Progenitor cell of endocrine pancreas (in vitro differentiated cells): Measurements from ENCODE around the gene ANG. TPM values are rescaled to one million over a fixed set of nuclear protein-coding genes. Genes with fewer than 3 reads are reported as not detected.

Source experiments
- DNase-seq: peaks from one replicate; pipeline ENCODE4 v3.0.0; 2021; ENCODE audit warnings: low spot score; ENCODE audit not compliant: unreplicated experiment
- H3K27ac Mint-ChIP-seq: 2 replicates; pipeline ENCODE4 v1.8.0; 2021; ENCODE audit warnings: mild to moderate bottlenecking, moderate library complexity, mixed read lengths
- H3K27me3 Mint-ChIP-seq: 2 replicates; pipeline ENCODE4 v1.8.0; 2021; ENCODE audit warnings: mixed read lengths
- H3K36me3 Mint-ChIP-seq: 2 replicates; pipeline ENCODE4 v1.8.0; 2022; ENCODE audit warnings: mixed read lengths; ENCODE audit not compliant: insufficient read depth
- H3K4me1 Mint-ChIP-seq: 2 replicates; pipeline ENCODE4 v1.8.0; 2021; ENCODE audit warnings: low read depth, mixed read lengths
- H3K4me3 Mint-ChIP-seq: 2 replicates; pipeline ENCODE4 v1.8.0; 2021; ENCODE audit warnings: low read depth, mild to moderate bottlenecking, moderate library complexity, mixed read lengths
- H3K9me3 Mint-ChIP-seq: 2 replicates; pipeline ENCODE4 v1.8.0; 2021; ENCODE audit warnings: low read depth, mixed read lengths
- total RNA-seq: library from RNA; stranded (reverse); gene quantifications from 2 replicates; pipeline ENCODE4 v1.2.1, GENCODE V29; 2021
- TF ChIP-seq, protein P1 (sequence below): fragments of 200-600 bp; sonication (generic); IDR thresholded peaks from one replicate; pipeline ENCODE4 v1.5.0; 2021; ENCODE audit warnings: antibody characterized with exemption, mild to moderate bottlenecking; ENCODE audit not compliant: unreplicated experiment

Gene ANG
- total RNA-seq, 1 donor from 2014 or later = 8.0 TPM

DNA sequence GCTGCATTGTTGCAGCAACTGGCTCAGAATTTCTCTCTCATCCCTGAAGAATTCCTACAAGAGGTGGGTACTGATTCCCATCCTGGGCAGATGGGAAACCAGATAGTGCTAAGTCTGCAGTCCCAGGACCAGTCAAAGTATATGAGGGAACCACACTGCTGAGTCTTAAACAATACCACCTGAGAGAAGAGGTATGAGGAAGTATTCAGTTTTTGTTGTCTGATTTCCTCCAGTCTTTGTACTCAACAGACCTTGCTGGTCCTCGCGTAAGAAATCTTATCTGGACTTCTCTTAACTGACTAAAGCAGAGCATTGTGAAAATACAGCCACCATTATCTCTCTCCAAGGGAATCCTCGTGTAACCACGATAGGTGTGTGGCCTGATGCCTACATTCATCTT is 53.6 kb downstream of the ANG start:
- Mint-ChIP-seq H3K4me1 (no peaks in the 10 kb centered on the region), H3K27ac (no peak overlapping the region), H3K4me3 (no peak overlapping the region), H3K9me3 (no peaks in the 10 kb centered on the region), H3K36me3 (no peaks in the 10 kb centered on the region), H3K27me3 (no peaks in the 10 kb centered on the region)
- no peak for DNase-seq
- TF ChIP-seq, protein P1, sequence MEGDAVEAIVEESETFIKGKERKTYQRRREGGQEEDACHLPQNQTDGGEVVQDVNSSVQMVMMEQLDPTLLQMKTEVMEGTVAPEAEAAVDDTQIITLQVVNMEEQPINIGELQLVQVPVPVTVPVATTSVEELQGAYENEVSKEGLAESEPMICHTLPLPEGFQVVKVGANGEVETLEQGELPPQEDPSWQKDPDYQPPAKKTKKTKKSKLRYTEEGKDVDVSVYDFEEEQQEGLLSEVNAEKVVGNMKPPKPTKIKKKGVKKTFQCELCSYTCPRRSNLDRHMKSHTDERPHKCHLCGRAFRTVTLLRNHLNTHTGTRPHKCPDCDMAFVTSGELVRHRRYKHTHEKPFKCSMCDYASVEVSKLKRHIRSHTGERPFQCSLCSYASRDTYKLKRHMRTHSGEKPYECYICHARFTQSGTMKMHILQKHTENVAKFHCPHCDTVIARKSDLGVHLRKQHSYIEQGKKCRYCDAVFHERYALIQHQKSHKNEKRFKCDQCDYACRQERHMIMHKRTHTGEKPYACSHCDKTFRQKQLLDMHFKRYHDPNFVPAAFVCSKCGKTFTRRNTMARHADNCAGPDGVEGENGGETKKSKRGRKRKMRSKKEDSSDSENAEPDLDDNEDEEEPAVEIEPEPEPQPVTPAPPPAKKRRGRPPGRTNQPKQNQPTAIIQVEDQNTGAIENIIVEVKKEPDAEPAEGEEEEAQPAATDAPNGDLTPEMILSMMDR = no peak

DNA sequence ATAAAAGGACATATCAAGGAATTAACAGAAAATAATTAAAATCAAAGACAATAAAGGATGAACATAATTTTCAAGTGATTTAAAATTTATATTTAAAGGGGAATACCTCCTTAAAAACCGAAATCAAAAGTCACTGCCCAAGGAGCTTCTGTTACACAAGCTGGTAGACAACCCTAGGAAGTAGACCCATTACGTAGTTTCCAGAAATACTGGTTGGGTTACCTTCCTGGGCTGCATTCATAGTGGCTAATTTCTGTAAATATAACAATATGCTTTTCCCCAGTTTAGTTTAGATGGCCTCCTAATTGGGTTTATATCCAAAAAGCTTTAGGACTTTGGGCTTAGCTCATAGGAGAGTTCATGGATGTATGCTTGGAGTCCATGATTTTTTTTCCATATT is 55.0 kb downstream of the ANG start:
- DNase-seq = no peak
- Mint-ChIP-seq H3K4me1 (no peaks in the 10 kb centered on the region), H3K36me3 (no peaks in the 10 kb centered on the region), H3K9me3 (no peaks in the 10 kb centered on the region), H3K27me3 (no peaks in the 10 kb centered on the region), H3K4me3 (no peak overlapping the region), H3K27ac (no peak overlapping the region)
- TF ChIP-seq, protein P1 = no peak

Other genes starting within 250 kb of the ANG start
- gene OSGEP, start 234.0 kb upstream of the ANG start, total RNA-seq = 89.0 and 94.4 TPM in 2 replicates
- 309 and 322 TPM in 2 replicates for gene APEX1, start 233.5 kb upstream of the ANG start, total RNA-seq
- 41.1 and 45.6 TPM in 2 replicates for gene PIP4P1, start 227.3 kb upstream of the ANG start, total RNA-seq
- gene PNP, start 219.4 kb upstream of the ANG start, total RNA-seq = 45.9 and 48.9 TPM in 2 replicates
- gene RNASE10, start 183.2 kb upstream of the ANG start, total RNA-seq = 1.3 and 1.5 TPM in 2 replicates
- gene RNASE9, start 127.7 kb upstream of the ANG start, total RNA-seq = not detected in 2 replicates
- gene RNASE11, start 100.8 kb upstream of the ANG start, total RNA-seq = not detected in 2 replicates
- not detected in 2 replicates for gene RNASE12, start 97.4 kb upstream of the ANG start, total RNA-seq
- not detected in 2 replicates for gene OR6S1, start 47.1 kb upstream of the ANG start, total RNA-seq
- gene RNASE4, start 4.2 kb upstream of the ANG start, total RNA-seq = 5.7 TPM in 2 replicates
- gene EDDM3A, start 57.1 kb downstream of the ANG start, total RNA-seq = not detected in 2 replicates
- not detected in 2 replicates for gene EDDM3B, start 79.6 kb downstream of the ANG start, total RNA-seq
- not detected in 2 replicates for gene RNASE6, start 92.5 kb downstream of the ANG start, total RNA-seq
- 4.5 and 7.1 TPM in 2 replicates for gene RNASE1, start 114.1 kb downstream of the ANG start, total RNA-seq
- gene RNASE3, start 202.6 kb downstream of the ANG start, total RNA-seq = not detected in 2 replicates